Hematopoietic multipotent progenitor cell treated with erythropoietin and hydrocortisone succinate and interleukin-3 and kit ligand, for 8 days (in vitro differentiated cells): ENCODE data around the gene CPOX.

Experiments
- DNase-seq: peaks from one replicate; pipeline ENCODE4 v3.0.0-alpha.2; 2015

Gene CPOX

DNA sequence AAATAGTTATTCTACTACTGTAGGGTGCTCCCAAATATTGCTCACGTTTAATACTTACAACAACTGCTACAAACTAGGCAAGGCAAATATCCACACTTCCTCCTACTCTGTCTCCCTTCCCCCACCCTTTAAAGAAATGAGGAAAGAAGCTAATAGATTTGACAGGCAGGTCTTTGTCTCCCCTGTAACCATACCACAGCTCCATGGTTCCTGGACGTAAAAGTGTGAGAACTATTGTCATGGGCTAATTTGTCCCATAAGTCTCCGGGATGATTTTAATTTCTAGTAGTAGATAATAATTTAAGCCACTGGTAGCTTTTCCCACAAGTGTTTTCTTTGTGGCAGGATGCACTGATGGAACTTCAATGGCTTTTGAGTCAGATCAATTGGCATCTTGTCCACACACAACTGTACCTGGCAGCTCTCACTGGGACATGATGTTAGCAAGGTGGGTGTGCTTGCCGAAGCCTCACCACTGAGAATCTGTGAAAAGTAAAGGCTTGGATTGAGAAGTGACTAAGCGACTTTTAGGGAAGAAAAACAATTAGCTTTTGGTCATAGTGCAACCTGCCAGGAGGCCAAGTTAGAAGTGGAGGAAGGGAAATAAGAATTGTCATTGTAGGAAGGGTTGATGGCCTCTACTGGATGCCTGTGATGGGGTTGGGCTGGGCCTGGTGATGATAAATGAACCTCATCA is 1.4 kb upstream of the CPOX start:
- no peak for DNase-seq

DNA sequence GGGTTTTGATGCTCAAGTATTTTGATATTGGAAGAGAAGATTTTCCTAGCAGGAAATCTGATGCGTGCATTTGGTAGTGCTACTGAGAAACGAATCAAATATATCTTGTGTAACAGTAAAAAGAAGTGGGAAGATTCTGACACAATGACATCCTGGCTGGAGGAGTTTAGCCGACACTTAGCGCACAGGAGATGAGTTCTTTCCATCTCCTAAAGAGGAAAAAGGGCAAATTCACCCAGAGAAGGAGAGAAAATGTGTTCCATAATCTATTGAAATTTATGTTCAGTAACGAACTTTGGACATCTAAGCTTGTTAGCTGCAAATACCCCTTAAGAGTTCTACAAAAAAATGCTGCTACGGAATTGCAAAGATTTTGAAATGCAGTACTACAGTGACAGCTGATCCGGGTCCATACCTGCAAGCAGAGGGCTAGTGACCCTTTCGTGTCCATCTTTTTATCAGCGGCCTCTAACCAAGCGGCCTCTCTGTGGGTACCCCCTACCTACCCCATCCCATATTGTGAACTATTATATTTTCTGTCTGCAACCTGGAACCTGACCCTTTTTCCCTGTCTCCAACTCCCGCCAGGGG is 971 bp downstream of the CPOX start:
- no peak for DNase-seq

DNA sequence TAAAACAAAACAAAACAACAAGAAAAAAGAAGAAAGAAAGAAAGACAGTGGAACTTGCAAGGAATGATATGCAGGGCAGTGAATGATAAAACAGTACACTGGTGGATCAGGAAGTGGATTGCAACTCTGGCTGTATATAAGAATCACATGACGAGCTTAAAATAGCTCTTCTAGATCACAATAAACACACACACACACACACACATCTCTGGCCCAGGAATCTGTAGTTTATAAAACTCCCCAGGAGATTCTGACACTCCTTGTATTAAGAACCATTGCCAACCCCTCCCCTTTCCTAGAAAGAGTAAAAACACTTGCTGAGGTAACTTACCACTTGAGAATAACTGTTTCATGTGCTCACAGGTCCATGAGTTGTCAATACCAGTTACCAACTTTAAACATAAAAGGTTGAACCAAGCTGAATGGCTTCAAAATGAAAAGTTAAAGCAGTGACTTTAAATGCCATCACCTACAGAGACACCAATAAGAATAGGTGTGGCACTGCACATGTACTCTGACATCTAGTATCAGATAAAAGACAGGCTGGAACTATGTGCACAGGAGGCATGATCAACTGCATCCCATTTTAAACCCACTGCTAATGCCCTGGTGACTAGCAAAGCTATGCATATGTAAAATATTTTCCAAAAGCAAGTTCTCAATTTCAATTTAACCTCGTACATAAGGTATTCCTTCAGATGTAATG is 3.9 kb downstream of the CPOX start:
- DNase-seq, result peak; percentile 51

- DNase-seq, result no peak
These were observed 5.3 kb downstream of the CPOX start for GRCh38 chr3:98588065-98588464.

GRCh38 chr3:98587654-98588053 is 5.8 kb downstream of the CPOX start:
- no peak for DNase-seq

GRCh38 chr3:98584547-98584946 is 8.9 kb downstream of the CPOX start:
- DNase-seq, result peak; percentile 58

DNA sequence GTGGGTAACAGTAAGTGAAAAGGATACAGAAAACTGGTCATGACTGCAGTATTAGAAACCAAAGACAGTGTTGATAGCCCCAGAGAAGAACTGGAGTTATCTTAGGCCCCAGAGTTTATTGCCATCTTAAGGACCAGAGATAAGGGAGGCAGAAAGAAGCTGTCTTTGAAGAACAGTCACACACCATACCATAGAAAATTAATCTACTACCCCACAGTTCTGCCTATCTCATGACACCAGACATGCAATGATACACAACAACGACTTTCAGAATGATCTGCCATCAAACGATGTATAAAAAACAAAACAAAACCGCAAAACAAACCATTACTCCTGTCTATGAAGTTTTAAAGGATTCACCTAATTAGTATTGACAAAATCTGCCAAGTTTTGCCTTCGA is 9.6 kb downstream of the CPOX start:
- DNase-seq, result peak; percentile 98

DNA sequence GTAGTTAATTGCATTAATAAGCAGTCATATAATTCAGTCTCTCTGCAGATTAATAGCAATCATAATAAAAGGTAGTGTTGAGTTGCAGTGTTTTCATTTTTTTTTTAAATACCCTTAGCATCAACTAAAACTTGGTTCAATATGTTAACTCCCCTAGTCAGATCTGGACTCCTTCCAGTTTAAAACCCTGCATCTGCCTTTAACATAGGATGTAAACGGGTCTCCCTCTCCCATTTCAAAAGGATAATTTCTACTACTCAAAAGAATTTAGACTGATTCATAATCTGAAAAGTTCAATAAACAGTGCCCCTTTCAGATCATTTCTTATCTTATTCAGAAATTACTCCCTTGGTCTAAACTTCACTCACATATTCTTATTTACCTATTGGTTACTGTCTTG is 11.4 kb downstream of the CPOX start:
- DNase-seq, result no peak

DNA sequence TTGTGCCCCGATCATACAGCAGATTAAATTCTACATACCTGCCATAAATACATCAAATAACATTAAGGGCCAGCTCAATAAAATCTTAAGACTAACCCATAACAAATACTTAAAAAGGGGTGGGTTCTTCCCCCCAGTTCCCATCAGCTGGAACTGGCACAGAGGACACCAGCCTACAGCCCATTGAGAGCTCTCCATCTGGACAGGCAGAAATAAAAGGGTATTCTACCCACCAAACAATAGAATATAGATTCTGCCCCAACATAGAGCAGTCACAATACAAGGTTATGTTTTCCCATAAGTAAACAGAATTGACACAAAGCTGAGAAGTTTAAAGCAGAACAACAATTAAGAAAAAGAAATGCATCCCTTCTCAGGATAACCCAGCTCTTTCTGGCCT is 11.9 kb downstream of the CPOX start:
- DNase-seq, result no peak

GRCh38 chr3:98580401-98581386 is 12.7 kb downstream of the CPOX start:
- DNase-seq, result no peak

- no peak for DNase-seq
These were observed 16.1 kb downstream of the CPOX start for GRCh38 chr3:98577178-98577895.

- DNase-seq, result peak; percentile 88
These were observed 19.3 kb downstream of the CPOX start for GRCh38 chr3:98574132-98574531.

- DNase-seq, result peak; percentile 71
These were observed 20.2 kb downstream of the CPOX start for GRCh38 chr3:98573181-98573728.

- DNase-seq, result no peak
These were observed 25.0 kb downstream of the CPOX start for GRCh38 chr3:98568402-98568801.

DNA sequence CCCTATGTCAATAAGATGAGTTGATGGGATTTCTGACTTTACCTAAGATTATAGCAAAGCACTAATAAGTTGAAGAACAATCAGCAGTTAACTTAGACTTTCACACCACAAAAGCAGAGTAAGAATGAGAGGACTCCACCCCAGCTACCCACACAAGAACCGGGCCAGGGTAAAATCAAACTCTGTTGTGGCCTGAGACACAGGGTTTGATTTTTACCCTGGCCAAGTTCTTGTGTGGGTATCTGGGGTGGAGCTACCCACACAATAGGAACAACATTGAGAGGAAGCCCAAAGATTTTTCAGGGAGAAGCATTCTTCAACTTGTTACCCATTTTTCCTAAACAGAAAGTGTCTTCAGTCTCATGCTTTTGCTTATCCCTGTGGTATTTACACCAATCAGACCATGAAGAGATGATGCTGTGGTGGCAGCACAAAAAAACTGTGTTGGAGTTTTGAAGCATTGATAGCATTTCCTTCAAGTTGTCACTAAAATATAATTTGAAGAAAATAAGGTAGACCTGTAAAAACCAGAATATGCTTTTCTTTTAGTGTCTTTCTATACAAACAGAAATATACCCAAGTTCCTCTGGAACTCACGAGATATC is 25.6 kb downstream of the CPOX start:
- no peak for DNase-seq

DNA sequence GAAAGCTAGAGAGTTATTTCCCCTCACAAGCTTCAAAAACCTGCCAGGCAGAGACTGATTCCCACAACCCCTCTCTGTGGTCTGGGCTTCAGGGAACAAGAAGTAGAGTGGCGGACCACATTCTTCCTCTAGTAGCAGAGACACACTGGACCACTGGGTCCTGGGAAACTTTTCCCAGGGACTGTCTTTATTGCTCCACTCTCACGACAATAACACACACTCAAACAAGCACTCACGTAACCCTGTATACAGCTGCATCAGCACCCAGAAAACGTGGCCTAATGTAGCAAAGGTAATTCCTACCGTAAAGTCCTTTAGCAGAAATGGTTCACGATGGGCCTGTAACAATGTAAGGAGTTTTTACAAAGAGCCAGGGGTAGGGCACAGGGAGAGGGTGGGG is 27.6 kb downstream of the CPOX start:
- no peak for DNase-seq

DNA sequence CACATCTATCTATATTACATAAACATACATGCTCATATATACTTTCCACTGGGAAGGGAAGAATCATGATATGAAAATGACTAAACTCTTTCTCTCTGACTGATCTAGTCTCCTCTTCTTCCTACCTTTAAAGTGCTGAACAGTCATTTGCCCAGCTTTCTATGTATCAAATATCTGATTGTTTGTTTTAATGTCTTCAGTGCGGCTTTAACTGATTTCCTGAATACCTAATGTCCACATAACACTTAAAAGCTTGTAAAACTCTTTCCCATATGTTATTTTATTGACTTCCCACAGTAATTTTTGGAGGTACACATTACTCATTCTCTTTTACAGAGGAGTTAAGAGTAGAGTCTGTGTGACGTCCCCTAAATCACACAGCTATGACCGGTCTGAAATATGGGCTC is 28.2 kb downstream of the CPOX start:
- no peak for DNase-seq

GRCh38 chr3:98564282-98565005 is 29.0 kb downstream of the CPOX start:
- no peak for DNase-seq

DNA sequence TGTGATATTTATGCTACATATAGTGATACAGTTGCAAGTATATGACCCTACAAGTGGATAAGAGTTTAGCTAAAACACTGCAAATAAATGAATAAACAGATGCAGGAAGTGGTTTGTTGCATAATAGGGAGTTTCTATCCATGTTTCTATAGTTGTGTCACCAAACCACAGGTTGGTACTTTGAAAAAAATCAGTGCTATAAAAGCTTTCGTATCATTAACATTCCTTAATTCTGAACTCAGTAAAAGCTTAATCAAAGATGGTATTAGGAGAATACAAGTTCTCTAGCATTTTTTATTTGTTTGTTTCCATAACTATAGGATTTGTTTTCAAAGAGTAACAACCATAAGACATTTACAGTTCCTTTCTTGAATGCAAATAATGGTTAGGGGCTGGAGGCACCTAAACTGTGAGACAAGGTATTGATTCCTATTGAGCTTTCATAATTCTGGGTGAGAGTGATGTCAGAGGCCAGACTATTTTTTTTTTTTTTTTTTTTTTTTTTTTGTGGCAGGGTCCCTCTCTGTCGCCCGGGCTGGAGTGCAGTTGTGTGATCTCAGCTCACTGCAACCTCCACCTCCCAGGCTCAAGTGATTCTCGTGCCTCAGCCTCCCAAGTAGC is 29.6 kb downstream of the CPOX start:
- no peak for DNase-seq

DNA sequence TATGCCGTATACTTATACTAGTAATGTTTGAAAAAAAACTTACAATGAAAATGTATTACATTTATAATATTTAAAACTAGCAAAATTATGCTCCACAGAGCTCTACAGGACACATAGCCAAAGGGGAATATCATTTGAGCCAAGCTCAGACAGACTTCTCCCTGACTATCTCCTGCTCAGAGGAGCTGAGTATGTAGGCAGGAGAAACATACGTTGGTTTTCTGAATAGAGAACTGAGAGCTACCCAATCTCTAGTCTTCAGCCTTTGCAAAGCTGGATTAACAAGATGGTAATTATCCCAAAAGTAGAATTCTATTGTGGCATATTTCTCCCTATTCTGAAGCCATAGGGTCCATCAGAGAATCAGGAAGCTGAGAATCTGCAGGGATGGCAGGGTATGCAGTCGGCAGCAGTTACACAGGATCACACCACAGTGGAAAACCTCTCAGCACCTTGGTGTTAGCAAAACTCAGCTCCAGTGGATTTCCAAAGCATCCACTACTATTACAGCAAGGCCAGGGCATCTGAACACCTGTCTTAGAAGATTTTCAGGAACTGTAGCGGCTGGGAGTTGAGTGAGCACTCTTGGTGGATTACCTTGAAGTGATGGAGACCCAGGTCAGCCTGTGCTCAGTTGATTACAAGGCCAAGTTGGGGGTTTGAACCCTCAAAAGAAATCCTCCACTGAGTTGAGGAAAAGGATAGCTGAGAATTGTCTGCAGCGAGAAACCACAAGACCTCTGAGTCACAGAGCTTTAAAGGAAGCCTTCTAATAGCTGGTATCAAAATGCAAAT is 31.5 kb downstream of the CPOX start:
- no peak for DNase-seq
